SK-N-SH (cell line): Measurements from ENCODE around the gene DSCAML1. TPM values are rescaled to one million over a fixed set of nuclear protein-coding genes. Genes with fewer than 3 reads are reported as not detected.
A peak's percentile ranks its signal among the peaks of the same experiment; 100 is the strongest.

ENCODE experiments used
- CTCF ChIA-PET: fragments of 300-600, 350-600 bp; formaldehyde crosslinking; extraction: SDS; loops from one replicate; lab custom pipeline; 2021; lab: Yijun Ruan, JAX
- POLR2A ChIA-PET: fragments of 350-600 bp; sonication (Branson Sonifier 250); formaldehyde crosslinking; extraction: SDS; loops from one replicate; lab custom pipeline; 2020; ENCODE audit warnings: antibody characterized with exemption, inconsistent platforms; lab: Yijun Ruan, JAX
- DNase-seq: peaks from one replicate; pipeline ENCODE4 v3.0.0; 2012
- H2AFZ ChIP-seq: fragments of 200-600 bp; sonication (generic); 2 replicates; pipeline ENCODE4 v1.8.1; 2016; ENCODE audit warnings: antibody characterized with exemption, mild to moderate bottlenecking, low read depth
- H3F3A ChIP-seq: fragments of 200-600 bp; sonication (generic); replicated peaks from 2 replicates; pipeline ENCODE3; 2016; ENCODE audit warnings: antibody characterized with exemption, mild to moderate bottlenecking; ENCODE audit not compliant: insufficient read depth
- H3K27ac ChIP-seq, 2 experiments: fragments of 200-500 bp in 1 of 2; fragments of 200-600 bp in 1 of 2; sonication (Bioruptor generic) in 1 of 2; sonication (generic), shearing (Covaris generic) in 1 of 2; 2 replicates each; pipeline versions ENCODE4 v1.5.1 to v1.6.1; 2014 to 2016; ENCODE audit warnings: low read depth in 2 of 2, inconsistent platforms in 1 of 2, low read length in 1 of 2, mild to moderate bottlenecking in 1 of 2, mixed read lengths in 1 of 2
- H3K27me3 ChIP-seq: fragments of 200-600 bp; sonication (generic), shearing (Covaris generic); 2 replicates; pipeline ENCODE4 v1.6.1; 2016; ENCODE audit warnings: mixed run types; ENCODE audit not compliant: insufficient read depth
- H3K36me3 ChIP-seq, 2 experiments: fragments of 200-500 bp in 1 of 2; fragments of 200-600 bp in 1 of 2; sonication (Bioruptor generic) in 1 of 2; sonication (generic) in 1 of 2; replicated peaks in 1 of 2; 2 replicates each; pipeline versions ENCODE3 to v1.5.1; 2014 to 2016; ENCODE audit warnings: low read length in 1 of 2, mild to moderate bottlenecking in 1 of 2; ENCODE audit not compliant: insufficient read depth in 2 of 2, control insufficient read depth in 1 of 2
- H3K4me1 ChIP-seq, 2 experiments: fragments of 200-500 bp in 1 of 2; fragments of 200-600 bp in 1 of 2; sonication (Bioruptor generic) in 1 of 2; sonication (generic), shearing (Covaris generic) in 1 of 2; 2 replicates each; pipeline versions ENCODE4 v1.5.1 to v1.6.1; 2014 to 2016; ENCODE audit warnings: low read depth in 1 of 2, low read length in 1 of 2, mixed run types in 1 of 2; ENCODE audit not compliant: insufficient read depth in 2 of 2, control insufficient read depth in 1 of 2
- H3K4me2 ChIP-seq: fragments of 200-600 bp; sonication (generic), shearing (Covaris generic); 2 replicates; pipeline ENCODE4 v1.6.1; 2017; ENCODE audit warnings: mixed run types
- H3K4me3 ChIP-seq, 2 experiments: fragments of 200-500 bp in 1 of 2; fragments of 200-600 bp in 1 of 2; sonication (Bioruptor generic) in 1 of 2; sonication (generic), shearing (Covaris generic) in 1 of 2; 2 replicates each; pipeline versions ENCODE4 v1.5.1 to v1.8.1; 2014 to 2016; ENCODE audit warnings: low read depth in 2 of 2, inconsistent platforms in 1 of 2, low read length in 1 of 2, mild to moderate bottlenecking in 1 of 2, mixed read lengths in 1 of 2, moderate library complexity in 1 of 2
- H3K79me2 ChIP-seq: fragments of 200-600 bp; sonication (generic); 2 replicates; pipeline ENCODE4 v1.8.1; 2017; ENCODE audit warnings: mild to moderate bottlenecking; ENCODE audit not compliant: insufficient read depth
- H3K9ac ChIP-seq: fragments of 200-600 bp; sonication (generic); 2 replicates; pipeline ENCODE4 v1.6.1; 2017; ENCODE audit warnings: mixed run types
- H3K9me2 ChIP-seq: fragments of 200-600 bp; sonication (generic); 2 replicates; pipeline ENCODE4 v1.6.1; 2017; ENCODE audit warnings: mixed run types
- H3K9me3 ChIP-seq: fragments of 200-600 bp; sonication (generic); 2 replicates; pipeline ENCODE4 v1.6.1; 2017; ENCODE audit warnings: mixed run types, mild to moderate bottlenecking, moderate library complexity
- H4K20me1 ChIP-seq: fragments of 200-600 bp; sonication (generic); 2 replicates; pipeline ENCODE4 v1.6.1; 2017; ENCODE audit warnings: mild to moderate bottlenecking, mixed run types; ENCODE audit not compliant: insufficient read depth
- EZH2phosphoT487 ChIP-seq: fragments of 200-600 bp; sonication (generic); IDR thresholded peaks from 2 replicates; pipeline ENCODE4 v1.6.1; 2017; ENCODE audit warnings: low read depth, mixed run types, mild to moderate bottlenecking, antibody characterized with exemption, moderate library complexity, borderline replicate concordance
- FOSL2 ChIP-seq: IDR thresholded peaks from 2 replicates; pipeline ENCODE4 v1.4.0; 2012; ENCODE audit warnings: low read depth, mild to moderate bottlenecking, moderate library complexity, borderline replicate concordance
- GABPA ChIP-seq: IDR thresholded peaks from 2 replicates; pipeline ENCODE4 v1.4.0; 2012; ENCODE audit warnings: low read depth, mild to moderate bottlenecking
- MAX ChIP-seq: IDR thresholded peaks from 2 replicates; pipeline ENCODE4 v1.4.0; 2012; ENCODE audit warnings: low read depth
- MXI1 ChIP-seq: IDR thresholded peaks from 2 replicates; pipeline ENCODE4 v1.6.1; 2012; ENCODE audit warnings: mild to moderate bottlenecking, low read depth, low read length, improper control_type of control experiment
- NFIC ChIP-seq: IDR thresholded peaks from 2 replicates; pipeline ENCODE4 v1.4.0; 2012; ENCODE audit warnings: borderline replicate concordance
- NRF1 ChIP-seq: IDR thresholded peaks from 2 replicates; pipeline ENCODE4 v1.6.1; 2012; ENCODE audit warnings: low read depth, mild to moderate bottlenecking, low read length
- RAD21 ChIP-seq: IDR thresholded peaks from 2 replicates; pipeline ENCODE4 v1.6.1; 2012; ENCODE audit warnings: mild to moderate bottlenecking, low read length
- RFX5 ChIP-seq: IDR thresholded peaks from 2 replicates; pipeline ENCODE4 v1.6.1; 2012; ENCODE audit warnings: mild to moderate bottlenecking, improper control_type of control experiment, low read length
- RXRA ChIP-seq: IDR thresholded peaks from 2 replicates; pipeline ENCODE4 v1.4.0; 2012; ENCODE audit warnings: low read depth, mild to moderate bottlenecking, borderline replicate concordance
- SMC3 ChIP-seq: IDR thresholded peaks from 2 replicates; pipeline ENCODE4 v1.6.1; 2012; ENCODE audit warnings: low read depth, low read length, improper control_type of control experiment
- TCF12 ChIP-seq: IDR thresholded peaks from 2 replicates; pipeline ENCODE4 v1.4.0; 2012
- TEAD4 ChIP-seq: IDR thresholded peaks from 2 replicates; pipeline ENCODE4 v1.4.0; 2012; ENCODE audit warnings: mild to moderate bottlenecking, borderline replicate concordance; ENCODE audit not compliant: insufficient read depth
- USF2 ChIP-seq: fragments of 150-350 bp; IDR thresholded peaks from 2 replicates; pipeline ENCODE4 v1.6.1; 2017; ENCODE audit warnings: antibody characterized with exemption, low read length, low read depth, borderline replicate concordance
- YY1 ChIP-seq: IDR thresholded peaks from 2 replicates; pipeline ENCODE4 v1.4.0; 2012; ENCODE audit warnings: low read depth, mild to moderate bottlenecking
- WGBS: methylation state at CpG from one replicate; pipeline ENCODE4 v1.1.6; 2017; ENCODE audit warnings: low lambda C conversion rate; 5-methylcytosine and 5-hydroxymethylcytosine counted together
- polyA plus RNA-seq, 3 experiments: library from polyadenylated mRNA; depleted of rRNA; stranded (reverse); fragments of >200 nt; gene quantifications; 2 replicates each; pipeline ENCODE4 v1.2.3, GENCODE V29; 2012
- TF ChIP-seq, protein P1 (sequence below): IDR thresholded peaks from 2 replicates; pipeline ENCODE4; 2012

Gene DSCAML1
- polyA plus RNA-seq, 1 of the 3 experiments (the other 2 are of a cell fraction) = not detected

DNA sequence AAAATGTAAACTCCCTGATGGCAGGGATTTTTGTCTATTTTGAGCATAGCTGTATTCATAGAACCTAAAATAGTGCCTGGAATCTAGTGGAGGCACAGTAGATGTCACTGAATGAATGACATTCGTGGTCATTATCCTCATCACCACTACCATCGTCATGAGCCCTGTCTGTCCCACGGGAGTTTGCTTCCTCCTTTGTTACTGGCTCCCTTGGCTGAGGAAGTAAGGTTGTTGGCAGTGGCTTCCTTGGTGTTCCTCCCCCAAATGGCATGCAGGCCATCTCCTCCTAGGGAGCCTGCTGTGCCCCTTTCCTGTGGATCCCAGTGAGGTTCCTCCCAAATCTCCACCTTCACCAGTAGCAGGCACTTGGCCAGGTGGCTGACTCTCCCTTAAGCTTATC is 286.4 kb downstream of the DSCAML1 start:
- no peaks in the 10 kb centered on the region for H3K79me2 ChIP-seq
- no peaks in the 10 kb centered on the region for H4K20me1 ChIP-seq
- H2AFZ ChIP-seq = no peak overlapping the region
- TF ChIP-seq GABPA (no peak), MAX (no peak), USF2 (no peak)
- TF ChIP-seq, all 33 proteins: peak for 0
- Histone ChIP-seq H3K4me1 (peaks cover 0 to 70% of the 10 kb centered on the region in 2 experiments; a peak in 1 of 4 replicates), H3K9me2 (no peaks in the 10 kb centered on the region), H3K27ac (peak overlapping the region in 1 of 2 experiments; percentile 85; a peak in 2 of 4 replicates), H3K4me2 (no peak overlapping the region), H3K4me3 (no peak overlapping the region), H3F3A (no peaks in the 10 kb centered on the region), H3K9ac (no peak overlapping the region), H3K27me3 (peaks cover 6% of the 10 kb centered on the region; the same call in 1 of the 2 replicates), H3K9me3 (no peaks in the 10 kb centered on the region), H3K36me3 (no peaks in the 10 kb centered on the region)
- DNase-seq = no peak
- CTCF ChIA-PET = interaction anchor here (0.7 to 10.5 kb wide), 10 partner anchors 10 to 299 kb away, joined by 3 to 108 read pairs (median 4); no protein-coding TSS in a partner anchor
- 36% methylated on average over 3 of the region's 3 CpGs for WGBS
- POLR2A ChIA-PET = no interaction called here

GRCh38 chr11:117509543-117509942 is 287.5 kb downstream of the DSCAML1 start:
- H3K4me1 ChIP-seq = peaks cover 0 to 76% of the 10 kb centered on the region in 2 experiments; a peak in 1 of 4 replicates
- H3F3A ChIP-seq = no peaks in the 10 kb centered on the region
- ChIA-PET CTCF (interaction anchor here (1.0 to 10.5 kb wide), 7 partner anchors 13 to 83 kb away, joined by 3 to 108 read pairs (median 4); no protein-coding TSS in a partner anchor), POLR2A (interaction anchor here (1.8 kb wide), 1 partner anchor 65 kb away, joined by 9 read pairs; no protein-coding TSS in a partner anchor)
- H3K4me2 ChIP-seq = no peak overlapping the region
- no peak for TF ChIP-seq TCF12
- TF ChIP-seq RAD21 = peak; percentile 44; the same call in 1 of the 2 replicates
- H3K9me2 ChIP-seq = no peaks in the 10 kb centered on the region
- no peak overlapping the region for H3K4me3 ChIP-seq
- no peak overlapping the region for H3K9ac ChIP-seq
- no peaks in the 10 kb centered on the region for H3K9me3 ChIP-seq
- H3K79me2 ChIP-seq = no peaks in the 10 kb centered on the region
- peaks cover 6% of the 10 kb centered on the region; the same call in 1 of the 2 replicates for H3K27me3 ChIP-seq
- peak overlapping the region in 1 of 2 experiments; percentile 14; a peak in 1 of 4 replicates for H3K27ac ChIP-seq
- no peaks in the 10 kb centered on the region for H3K36me3 ChIP-seq
- H4K20me1 ChIP-seq = no peaks in the 10 kb centered on the region
- WGBS = 50% methylated on average over 7 of the region's 8 CpGs
- no peak overlapping the region for H2AFZ ChIP-seq
- no peak for DNase-seq

DNA sequence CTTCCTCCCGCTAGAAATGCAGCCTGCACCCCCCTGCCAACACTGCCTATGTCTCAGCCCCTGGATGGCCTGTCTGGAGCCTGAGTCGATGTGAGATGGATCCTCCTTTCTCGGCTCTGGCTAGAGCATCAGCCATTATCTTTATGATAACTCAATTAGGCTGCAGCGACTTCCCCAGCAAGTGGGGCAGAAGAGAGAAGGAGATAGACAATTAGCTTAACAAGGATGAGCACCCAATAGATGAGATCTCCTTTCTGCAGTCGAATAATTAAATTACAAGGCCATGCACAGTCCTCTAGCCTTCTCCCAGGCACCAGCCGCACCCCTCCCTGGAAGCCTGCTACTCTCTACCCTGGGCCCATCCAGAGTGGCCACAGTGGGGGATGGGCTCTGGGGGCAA is 290.0 kb downstream of the DSCAML1 start:
- Histone ChIP-seq H3K4me1 (peaks cover 0 to 73% of the 10 kb centered on the region in 2 experiments; a peak in 1 of 4 replicates), H3K36me3 (no peaks in the 10 kb centered on the region), H4K20me1 (no peaks in the 10 kb centered on the region), H3K79me2 (no peaks in the 10 kb centered on the region), H3K9me3 (no peaks in the 10 kb centered on the region), H3K9ac (no peak overlapping the region), H3K4me2 (no peak overlapping the region), H3K4me3 (no peak overlapping the region), H3K27me3 (peaks cover 6% of the 10 kb centered on the region; the same call in 1 of the 2 replicates), H2AFZ (no peak overlapping the region), H3K27ac (peak overlapping the region in 1 of 2 experiments; percentile 68; a peak in 2 of 4 replicates), H3F3A (no peaks in the 10 kb centered on the region), H3K9me2 (no peaks in the 10 kb centered on the region)
- peak; percentile 83 for DNase-seq
- WGBS = 3% methylated on average over 5 of the region's 6 CpGs
- CTCF ChIA-PET = interaction anchor here (1.6 to 10.5 kb wide), 6 partner anchors 10 to 310 kb away, joined by 5 to 108 read pairs (median 6); no protein-coding TSS in a partner anchor
- POLR2A ChIA-PET = interaction anchor here (1.3 to 2.7 kb wide), 3 partner anchors 17 to 63 kb away, joined by 3 to 16 read pairs (median 9); no protein-coding TSS in a partner anchor
- no peak for TF ChIP-seq FOSL2
- no peak for TF ChIP-seq NFIC
- TF ChIP-seq NRF1 = no peak
- TF ChIP-seq YY1 = no peak
- peak; percentile 48 for TF ChIP-seq TCF12
- TF ChIP-seq EZH2phosphoT487 = no peak
- no peak for TF ChIP-seq SMC3
- no peak for TF ChIP-seq USF2
- TF ChIP-seq MXI1 = no peak
- peak; percentile 22; the same call in 1 of the 2 replicates for TF ChIP-seq TEAD4
- peak; percentile 17; the same call in 1 of the 2 replicates for TF ChIP-seq RFX5
- peak; percentile 19 for TF ChIP-seq RAD21
- TF ChIP-seq, protein P1, sequence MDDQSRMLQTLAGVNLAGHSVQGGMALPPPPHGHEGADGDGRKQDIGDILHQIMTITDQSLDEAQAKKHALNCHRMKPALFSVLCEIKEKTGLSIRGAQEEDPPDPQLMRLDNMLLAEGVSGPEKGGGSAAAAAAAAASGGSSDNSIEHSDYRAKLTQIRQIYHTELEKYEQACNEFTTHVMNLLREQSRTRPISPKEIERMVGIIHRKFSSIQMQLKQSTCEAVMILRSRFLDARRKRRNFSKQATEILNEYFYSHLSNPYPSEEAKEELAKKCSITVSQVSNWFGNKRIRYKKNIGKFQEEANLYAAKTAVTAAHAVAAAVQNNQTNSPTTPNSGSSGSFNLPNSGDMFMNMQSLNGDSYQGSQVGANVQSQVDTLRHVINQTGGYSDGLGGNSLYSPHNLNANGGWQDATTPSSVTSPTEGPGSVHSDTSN = no peak
- no peak for TF ChIP-seq RXRA
